K562 (cell line): ENCODE results near the gene TMEM86B. TPM values are rescaled to one million over a fixed set of nuclear protein-coding genes. Genes with fewer than 3 reads are reported as not detected.
A peak's percentile ranks its signal among the peaks of the same experiment; 100 is the strongest.

ENCODE experiments used
- CHAMP1 ChIP-seq: fragments of 450-650 bp; IDR thresholded peaks from 2 replicates; pipeline ENCODE4 v1.6.1; 2016; ENCODE audit warnings: mild to moderate bottlenecking
- KDM4B ChIP-seq, 2 experiments: fragments of 450-650 bp in 1 of 2; sonication (generic) in 1 of 2; IDR thresholded peaks; 2 replicates each; pipeline ENCODE4 v1.6.1; 2016 to 2017; ENCODE audit warnings: borderline replicate concordance in 2 of 2, antibody characterized with exemption in 1 of 2, low read depth in 1 of 2, mild to moderate bottlenecking in 1 of 2
- MNT ChIP-seq, 2 experiments: fragments of 450-650 bp; conservative IDR thresholded peaks; 2 replicates each; pipeline ENCODE4 v1.6.1; 2017; ENCODE audit warnings: mild to moderate bottlenecking in 2 of 2, moderate library complexity in 2 of 2
- NFYB ChIP-seq: IDR thresholded peaks from 2 replicates; pipeline ENCODE4 v1.6.1; 2011; ENCODE audit warnings: mild to moderate bottlenecking, moderate library complexity; ENCODE audit not compliant: insufficient read length; ENCODE audit errors: extremely low read depth
- NR0B1 ChIP-seq: fragments of 450-650 bp; IDR thresholded peaks from one replicate; pipeline ENCODE4 v1.6.1; 2018; ENCODE audit warnings: mild to moderate bottlenecking, moderate library complexity; ENCODE audit not compliant: partially characterized antibody
- ZBTB17 ChIP-seq: fragments of 450-650 bp; formaldehyde crosslinking; IDR thresholded peaks from 2 replicates; pipeline ENCODE4 v1.4.0; 2020; ENCODE audit warnings: mild to moderate bottlenecking
- ZKSCAN1 ChIP-seq: fragments of 150-350 bp; IDR thresholded peaks from 2 replicates; pipeline ENCODE4 v1.6.1; 2016; ENCODE audit warnings: low read depth, low read length
- ZNF407 ChIP-seq: fragments of 450-650 bp; IDR thresholded peaks from 2 replicates; pipeline ENCODE4 v1.6.1; 2016; ENCODE audit warnings: low read depth
- polyA plus RNA-seq, 8 experiments: library from polyadenylated mRNA; depleted of rRNA in 4 of 8; stranded (reverse) in 5 of 8; unstranded in 3 of 8; fragments of >200 nt; fragmentation: Nextera tagmentation in 2 of 8; fragmentation: Illumina TruSeq in 1 of 8; extraction: Ambion mirVana in 2 of 8; extraction: Trizol in 1 of 8; gene quantifications; 2 replicates each; pipeline versions ENCODE4 v1.2.1 to v1.2.3, GENCODE V29; 2011 to 2014; ENCODE audit warnings: inconsistent platforms in 1 of 8, missing spikeins in 1 of 8
- total RNA-seq, 7 experiments: library from RNA; depleted of rRNA in 6 of 7; stranded (reverse); fragments of >200 nt in 6 of 7; fragmentation: Illumina TruSeq in 2 of 7; extraction: Trizol in 2 of 7; gene quantifications; 2 replicates each; pipeline versions ENCODE4 v1.2.1 to v1.2.3, GENCODE V29; 2011 to 2021; ENCODE audit warnings: low replicate concordance in 1 of 7

The TMEM86B gene
- total and polyA plus RNA-seq, 9 of the 15 experiments (the other 6 are each of a cell fraction or from before 2014, with no cell fraction given) = 0.28 to 7.9 (median 2.1) TPM

GRCh38 chr19:55270172-55270942, 41.8 kb upstream of the TMEM86B start (continued):
- TF ChIP-seq CHAMP1 = no peak
- no peak for TF ChIP-seq NFYB
- 0 out of 4 replicates have a peak, but pooled peaks of 1 of the 2 experiments have one; percentile 21 for TF ChIP-seq MNT (conservative IDR thresholded peaks at IDR 0.05)
- TF ChIP-seq ZNF407 = no peak
- peak; percentile 73 for TF ChIP-seq ZBTB17
- TF ChIP-seq ZKSCAN1 = no peak
- TF ChIP-seq NR0B1 = no peak
- no peak; a peak in 1 of 4 replicates for TF ChIP-seq KDM4B (IDR thresholded peaks at IDR 0.05; ENCODE audit: borderline replicate concordance in 2 of 2, low read depth in 1 of 2)
